Gastrocnemius medialis (tissue), 4 donors: ENCODE results near the gene RAX.

Source experiments
- CTCF ChIP-seq, 5 experiments: fragments of 450-650 bp in 3 of 5; fragments of 200-600 bp in 2 of 5; sonication (generic) in 2 of 5; IDR thresholded peaks in 4 of 5; conservative IDR thresholded peaks in 1 of 5; 1 replicate in 4 of 5; 2 replicates in 1 of 5; pipeline ENCODE4 v1.5.1; 2016 to 2019; ENCODE audit warnings: antibody characterized with exemption in 5 of 5, mild to moderate bottlenecking in 3 of 5, moderate library complexity in 3 of 5
- POLR2A ChIP-seq, 2 donors: fragments of 450-650 bp; IDR thresholded peaks; one replicate each; pipeline ENCODE4 v1.6.1; 2017; ENCODE audit warnings: antibody characterized with exemption in 2 of 2, mild to moderate bottlenecking in 2 of 2, moderate library complexity in 2 of 2

- TF ChIP-seq POLR2A (IDR thresholded peaks at IDR 0.05) (no peak), CTCF (IDR thresholded peaks at IDR 0.05 in 4 of 5, conservative IDR thresholded peaks at IDR 0.05 in 1 of 5) (no peak)
Measured at GRCh38 chr18:59264121-59264571, 9.1 kb downstream of the RAX start.
